SK-MEL-5 (cell line): ENCODE data around the gene ABCC1. TPM values are rescaled to one million over a fixed set of nuclear protein-coding genes. Genes with fewer than 3 reads are reported as not detected.

Experiments used
- DNase-seq: peaks from one replicate; pipeline ENCODE4 v3.0.0-alpha.2; 2016; ENCODE audit warnings: low read depth, low spot score
- in situ Hi-C: cut with HindIII; loops from 2 replicates; pipeline ENCODE4 v1.10.0; 2016; ENCODE audit warnings: low sequenced_read_pairs, high pct_unique_total_duplicates, low pct_unique_long_range_greater_than_20kb
- total RNA-seq: library from RNA; depleted of rRNA; stranded (reverse); fragments of >200 nt; shearing (Covaris generic); gene quantifications from 2 replicates; pipeline ENCODE4 v1.2.3, GENCODE V29; 2014

The ABCC1 gene
- total RNA-seq, 1 experiment from 2014 or later, result 7.2 TPM

DNA sequence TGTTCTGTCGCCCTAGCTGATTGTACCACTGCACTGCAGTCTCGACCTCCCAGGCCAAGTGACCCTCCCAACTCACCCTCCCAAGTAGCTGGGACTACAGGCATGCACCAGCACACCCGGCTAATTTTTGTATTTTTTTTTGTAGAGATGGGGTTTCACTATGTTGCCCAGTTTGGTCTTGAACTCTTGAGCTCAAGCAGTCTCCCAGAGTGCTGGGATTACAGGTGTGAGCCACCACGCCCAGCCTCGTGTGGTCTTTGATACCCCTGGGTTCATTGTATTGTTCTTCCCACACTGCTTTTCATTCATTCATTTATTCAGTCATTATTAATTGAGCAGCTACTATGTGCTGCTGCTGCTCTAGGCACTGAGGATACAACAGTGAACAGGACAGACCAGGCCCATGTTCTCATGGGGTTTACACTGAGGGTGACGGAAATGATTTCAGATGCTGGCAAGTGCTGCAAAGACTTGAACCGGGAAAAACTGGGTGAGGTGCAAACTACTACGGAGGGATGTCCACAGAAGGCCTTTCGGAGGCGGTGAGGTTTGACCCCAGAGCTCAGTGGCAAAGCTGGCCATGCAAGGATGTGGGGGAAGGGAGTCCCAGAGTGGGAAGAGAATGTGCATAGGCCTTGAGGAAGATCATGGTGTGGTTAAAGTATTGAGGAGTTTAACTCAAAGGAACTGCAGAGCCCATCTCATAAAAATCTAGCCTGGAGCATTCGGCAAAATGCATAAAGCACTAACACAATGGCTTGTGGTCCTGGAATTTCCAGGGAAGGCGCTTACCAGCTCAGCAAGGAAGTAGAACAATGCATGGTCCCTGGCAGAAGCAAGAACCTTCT is 10.9 kb downstream of the ABCC1 start:
- no peak for DNase-seq
- in situ Hi-C loops, result no loop called here

DNA sequence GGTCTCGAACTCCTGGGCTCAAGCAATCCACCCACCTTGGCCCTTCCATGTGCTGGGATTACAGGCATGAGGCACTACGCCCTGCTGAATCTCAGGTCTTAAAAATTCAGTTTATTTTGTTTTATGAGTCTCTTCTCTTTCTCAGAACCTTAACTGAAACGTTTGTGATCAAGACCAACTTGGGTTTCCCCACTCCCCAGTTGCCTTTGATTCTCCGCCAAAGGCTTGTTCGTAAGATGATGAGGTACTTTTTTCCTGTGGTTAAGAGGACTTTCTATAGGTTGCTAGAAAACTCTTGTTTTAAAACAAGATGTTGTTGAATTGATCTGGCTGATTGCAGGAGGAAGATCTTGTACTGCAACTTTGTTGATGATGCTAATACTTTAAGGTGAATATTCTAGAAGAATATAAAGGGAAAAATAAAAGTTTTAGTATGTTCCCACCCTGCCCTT is 11.7 kb downstream of the ABCC1 start:
- no peak for DNase-seq
- in situ Hi-C loops, result no loop called here

DNA sequence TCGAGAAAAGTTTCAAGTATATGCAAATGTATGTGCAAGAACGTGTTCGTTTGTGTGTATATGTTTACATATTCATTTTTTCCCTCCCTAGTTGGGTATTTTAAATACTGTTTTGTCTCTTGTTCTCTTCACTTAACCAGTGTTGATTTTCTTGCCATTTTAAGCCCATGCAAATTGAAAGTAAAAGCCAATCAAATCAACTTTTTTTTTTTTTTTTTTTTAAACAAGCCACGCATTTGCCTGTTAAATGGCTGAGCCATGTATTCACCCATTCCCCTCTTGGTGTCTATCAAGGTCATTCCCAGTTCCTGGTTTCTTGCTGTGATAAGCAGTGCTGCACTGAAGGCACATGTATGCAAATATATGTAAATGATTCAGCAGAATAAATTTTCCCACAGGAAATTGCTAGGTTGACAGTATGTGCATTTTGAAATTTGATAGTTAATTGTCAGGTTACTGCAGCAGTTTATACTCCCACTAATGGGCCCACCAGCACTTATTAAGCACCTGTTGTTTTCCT is 12.2 kb downstream of the ABCC1 start:
- in situ Hi-C loops, result no loop called here
- no peak for DNase-seq

DNA sequence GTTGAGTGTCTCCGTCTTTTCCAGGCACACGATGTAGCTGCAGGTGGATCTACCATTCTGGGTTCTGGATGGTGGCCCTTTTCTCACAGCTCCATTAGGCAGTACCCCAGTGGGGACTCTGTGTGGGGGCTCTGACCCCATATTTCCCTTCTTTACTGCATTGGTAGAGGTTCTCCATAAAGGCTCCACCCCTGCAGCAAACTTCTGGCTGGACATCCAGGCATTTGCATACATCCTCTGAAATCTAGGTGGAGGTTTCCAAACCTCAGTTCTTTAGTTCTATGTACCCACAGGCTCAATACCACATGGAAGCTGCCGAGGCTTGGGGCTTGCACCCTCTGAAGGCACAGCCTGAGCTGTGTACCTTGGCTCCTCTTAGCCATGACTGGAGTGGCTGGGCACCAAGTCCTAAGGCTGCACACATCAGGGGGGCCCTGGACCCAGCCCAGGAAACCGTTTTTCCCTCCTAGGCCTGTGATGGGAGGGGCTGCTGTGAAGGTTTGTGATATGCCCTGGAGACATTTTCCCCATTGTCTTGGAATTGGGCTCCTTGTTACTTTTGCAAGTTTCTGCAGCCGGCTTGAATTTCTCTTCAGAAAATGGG is 14.0 kb downstream of the ABCC1 start:
- DNase-seq, result no peak
- in situ Hi-C loops, result no loop called here

DNA sequence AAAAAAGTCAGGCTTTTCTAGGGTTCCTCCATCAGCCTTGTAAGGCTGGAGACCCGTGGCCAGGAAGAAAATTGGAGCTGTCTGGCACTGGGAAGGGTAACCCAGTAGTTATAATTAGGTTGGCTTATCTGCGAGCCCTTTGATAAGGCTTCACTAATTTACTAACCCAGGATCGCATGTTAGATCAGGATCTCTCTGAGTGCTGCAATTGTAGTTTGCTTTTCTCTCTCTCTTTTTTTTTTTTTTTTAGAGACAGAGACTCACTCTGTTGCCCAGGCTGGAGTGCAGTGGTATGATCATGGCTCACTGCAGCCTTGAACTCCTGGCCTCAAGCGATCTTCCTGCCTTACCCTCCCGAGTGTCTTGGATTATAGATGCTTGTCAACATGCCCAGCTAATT is 17.0 kb downstream of the ABCC1 start:
- no peak for DNase-seq
- in situ Hi-C loops, result no loop called here

DNA sequence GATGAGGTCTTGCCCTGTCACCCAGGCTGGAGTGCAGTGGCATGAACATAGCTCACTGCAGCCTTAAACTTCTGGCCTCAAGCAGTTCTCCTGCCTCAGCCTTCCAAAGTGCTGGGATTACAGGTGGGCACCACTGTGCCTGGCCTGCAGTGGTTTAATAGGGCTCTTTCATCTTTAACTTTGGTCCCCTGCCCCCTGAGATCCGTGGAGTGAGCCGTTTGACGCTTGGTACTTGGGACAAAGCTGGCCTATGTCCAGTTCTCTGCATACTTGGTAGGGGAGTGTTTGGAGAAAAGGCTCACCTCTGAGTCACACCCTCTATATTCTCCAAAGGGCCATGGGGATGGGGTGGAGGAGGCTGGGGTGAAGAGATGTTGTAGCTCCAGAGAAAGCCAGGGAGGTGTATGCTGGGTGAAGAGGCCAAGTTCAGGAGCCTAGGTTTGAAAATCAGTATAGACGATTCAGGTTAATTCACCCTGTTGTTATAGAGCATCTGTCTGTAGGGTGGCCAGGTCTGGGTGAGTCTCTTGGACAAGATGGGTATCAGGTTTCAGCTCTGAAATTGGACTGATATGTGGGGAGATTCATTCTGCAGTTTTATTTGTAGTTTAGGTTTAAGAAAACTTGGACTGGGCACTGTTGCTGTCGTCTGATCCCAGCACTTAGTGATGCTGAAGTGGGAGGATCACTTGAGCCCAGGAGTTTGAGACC is 17.6 kb downstream of the ABCC1 start:
- DNase-seq, result no peak
- in situ Hi-C loops, result no loop called here

DNA sequence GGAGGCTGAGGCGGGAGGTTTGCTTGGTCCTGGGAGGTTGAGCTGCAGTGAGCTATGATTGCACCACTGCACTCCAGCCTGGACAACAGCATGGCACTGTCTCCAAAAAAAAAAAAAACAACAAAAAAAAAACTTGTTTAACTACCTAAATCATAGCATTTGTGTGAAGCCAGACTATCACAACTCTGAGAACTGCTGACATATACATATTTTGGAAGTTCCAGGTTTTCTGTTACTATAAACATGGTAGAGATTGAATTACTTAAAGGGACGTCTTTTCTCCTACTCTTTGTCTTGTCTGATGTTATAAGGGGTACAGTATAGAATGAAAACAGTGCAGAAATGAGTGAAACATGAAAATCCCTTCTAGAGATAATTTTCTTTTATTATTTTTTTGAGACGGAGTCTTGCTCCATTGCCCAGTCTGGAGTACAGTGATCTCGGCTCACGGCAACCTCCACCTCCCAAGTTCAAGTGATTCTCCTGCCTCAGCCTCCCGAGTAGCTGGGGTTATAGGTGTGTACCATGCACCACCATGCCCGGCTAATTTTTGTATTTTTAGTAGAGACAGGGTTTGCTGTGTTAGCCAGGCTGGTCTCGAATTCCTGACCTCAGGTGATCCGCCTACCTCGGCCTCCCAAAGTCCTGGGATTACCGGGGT is 18.4 kb downstream of the ABCC1 start:
- DNase-seq, result no peak
- in situ Hi-C loops, result no loop called here

DNA sequence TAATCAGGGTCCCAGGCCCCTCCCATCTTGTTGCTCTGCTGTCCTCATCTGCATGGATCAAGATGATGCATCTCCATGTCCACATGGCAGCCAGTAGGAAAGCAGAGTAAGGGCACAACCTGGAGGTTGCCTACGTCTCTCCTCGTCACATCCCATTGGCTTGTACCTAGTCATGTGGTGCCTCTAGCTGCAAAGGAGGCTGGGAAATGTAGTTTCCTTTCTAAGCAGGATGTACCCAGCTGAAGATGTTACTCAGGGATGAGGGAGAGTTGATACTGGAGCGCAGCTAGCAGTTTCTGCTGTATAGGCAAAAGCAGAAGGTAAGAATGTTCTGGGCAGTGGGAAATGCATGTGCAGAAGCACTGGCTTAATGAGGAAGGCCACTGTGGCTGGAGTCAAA is 20.8 kb downstream of the ABCC1 start:
- peak; percentile 50 for DNase-seq
- in situ Hi-C loops, result no loop called here

DNA sequence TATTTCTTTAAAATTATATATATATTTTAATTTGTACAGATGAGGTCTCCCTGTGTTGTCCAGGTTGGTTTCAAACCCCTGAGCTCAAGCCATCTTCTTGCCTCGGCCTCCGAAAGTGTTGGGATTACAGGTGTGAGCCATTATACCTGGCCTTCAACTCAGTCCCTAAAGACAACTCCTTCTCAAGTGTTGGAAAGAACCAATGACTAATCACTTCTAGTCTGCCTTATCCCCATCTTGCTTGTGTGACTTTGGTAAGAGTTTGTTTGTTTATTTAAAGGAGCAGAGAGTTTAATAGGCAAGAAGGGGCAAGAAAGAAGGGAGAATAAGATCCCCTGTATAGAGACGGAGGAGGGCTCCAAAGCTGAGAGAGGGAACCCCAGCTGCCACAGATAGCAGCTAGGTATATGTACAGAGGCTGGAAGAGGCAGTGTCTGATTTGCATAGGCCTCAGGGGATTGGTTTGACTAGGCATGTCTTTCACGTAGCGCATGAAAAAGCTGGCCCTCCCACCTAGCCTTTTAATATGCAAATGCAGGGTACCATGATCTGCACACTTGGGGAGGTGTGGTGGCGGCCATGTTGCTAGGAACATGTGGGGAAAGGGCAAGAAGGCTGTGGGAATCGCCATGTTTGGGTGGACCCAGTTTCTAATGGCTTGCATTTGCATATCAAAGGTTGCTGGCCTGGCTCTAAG is 21.5 kb downstream of the ABCC1 start:
- in situ Hi-C loops, result no loop called here
- no peak for DNase-seq

DNA sequence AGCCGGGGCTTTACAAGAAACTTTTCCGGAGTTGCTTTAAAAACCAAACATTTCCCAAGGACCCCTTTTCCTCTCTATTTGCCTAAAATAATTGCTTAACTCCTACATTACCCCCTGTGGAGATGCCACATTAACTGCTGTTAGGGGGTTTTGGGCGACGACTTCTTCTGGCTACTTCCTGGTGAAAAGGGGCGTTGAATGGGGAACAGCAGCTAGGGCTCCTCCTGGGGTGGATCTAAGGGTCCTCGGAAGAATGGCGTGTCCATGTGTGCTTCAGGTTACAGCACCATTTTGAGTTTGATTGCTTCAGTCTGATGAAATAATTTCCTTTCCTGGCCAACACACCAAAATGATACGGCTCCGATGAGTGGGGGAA is 22.0 kb downstream of the ABCC1 start:
- DNase-seq, result no peak
- in situ Hi-C loops, result no loop called here

DNA sequence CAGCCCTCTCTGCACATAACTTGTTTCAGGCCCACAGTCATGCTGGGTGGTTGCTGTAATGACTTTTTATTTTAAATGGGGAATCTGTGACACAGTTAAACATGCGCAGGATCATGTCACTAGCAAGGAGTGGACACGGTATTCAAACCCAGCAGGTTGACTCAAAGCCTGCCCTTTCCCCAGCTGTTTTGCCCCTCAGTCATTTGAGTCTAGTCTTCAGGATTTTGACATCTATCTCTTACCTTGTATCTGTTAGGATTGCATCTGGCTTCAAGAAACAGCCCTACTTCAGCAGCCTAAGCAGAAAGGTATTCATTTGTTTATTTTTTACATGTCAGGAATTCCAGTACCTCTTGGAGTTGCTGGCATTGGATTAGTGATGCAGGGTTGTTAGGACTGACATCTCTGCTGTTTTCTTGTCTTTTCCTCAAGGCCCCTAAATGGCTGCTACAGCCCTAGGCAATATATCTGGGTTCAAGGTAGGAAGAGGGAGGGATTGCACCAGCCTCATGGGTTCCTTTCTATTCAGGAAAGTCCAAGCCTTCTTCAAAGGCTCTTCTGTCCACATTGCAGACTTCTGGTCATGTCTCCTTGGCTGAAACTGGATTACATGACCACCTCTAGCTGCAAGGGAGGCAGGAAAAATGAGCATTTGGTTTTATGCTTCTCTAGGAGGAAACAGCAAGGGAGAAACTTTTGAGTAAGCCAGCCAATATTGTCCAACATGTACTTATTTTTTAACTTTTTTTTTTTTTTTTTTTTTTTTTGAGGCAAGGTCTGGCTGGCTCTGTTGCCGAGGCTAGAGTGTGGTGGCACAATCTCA is 22.8 kb downstream of the ABCC1 start:
- in situ Hi-C loops, result no loop called here

DNA sequence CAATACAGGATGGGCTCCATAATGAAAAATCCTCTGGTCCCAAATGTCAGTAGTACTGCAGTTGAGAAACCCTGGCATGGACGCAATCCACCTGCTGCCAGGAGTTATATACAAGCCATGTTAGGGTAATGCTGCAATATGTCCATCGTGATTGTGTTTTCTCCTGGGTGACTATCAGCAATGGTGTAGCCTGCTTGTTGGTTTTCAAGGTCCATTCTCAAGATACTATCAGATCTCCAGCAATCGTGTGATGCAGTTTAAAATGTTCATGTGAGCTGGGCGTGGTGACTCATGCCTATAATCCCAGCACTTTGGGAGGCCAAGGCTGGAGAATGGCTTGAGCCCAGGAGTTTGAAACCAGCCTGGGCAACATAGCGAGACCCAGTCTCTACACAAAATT is 24.0 kb downstream of the ABCC1 start:
- in situ Hi-C loops, result no loop called here
- no peak for DNase-seq

More for the DNA sequence above, 22.8 kb downstream of the ABCC1 start:
- DNase-seq, result no peak

DNA sequence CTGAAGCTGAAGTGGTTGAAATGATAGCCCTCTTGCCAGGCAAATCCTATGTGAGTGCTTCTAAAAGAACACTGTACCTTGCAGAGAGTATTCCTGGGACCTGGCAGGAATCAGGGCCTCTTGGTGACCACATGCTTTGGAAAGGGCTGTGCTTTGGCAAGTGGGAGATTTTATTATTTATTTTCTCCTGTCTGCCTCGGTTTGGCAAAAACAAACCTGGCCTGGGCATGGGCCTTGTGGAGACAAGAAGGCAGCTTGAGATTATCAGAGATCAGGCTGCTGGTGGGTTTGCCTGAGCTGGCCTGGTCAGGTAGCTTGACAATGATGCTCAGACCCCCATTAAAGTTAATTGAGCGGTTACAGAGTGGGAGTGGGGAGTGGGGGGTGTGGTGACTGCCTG is 24.6 kb downstream of the ABCC1 start:
- in situ Hi-C loops, result no loop called here
- no peak for DNase-seq

DNA sequence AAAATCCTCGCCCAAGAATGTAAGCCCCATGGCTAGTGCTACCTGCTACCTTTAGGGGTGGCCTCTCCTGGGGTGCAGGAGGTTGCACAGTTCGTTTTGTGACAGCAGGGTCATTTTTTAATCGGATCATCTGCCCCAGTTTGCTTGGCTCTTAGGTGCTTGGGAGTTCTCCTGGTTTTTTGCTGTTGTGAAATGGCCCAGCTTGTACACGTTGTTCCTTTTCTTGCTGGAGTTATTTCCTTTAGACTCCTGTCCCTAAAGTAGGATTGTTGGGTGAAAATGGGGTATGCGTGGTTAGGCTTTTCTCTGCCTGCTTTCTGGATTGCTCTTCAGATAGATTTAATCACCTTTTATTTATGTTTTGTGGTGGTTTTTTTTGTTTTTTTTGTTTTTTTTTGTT is 25.8 kb downstream of the ABCC1 start:
- in situ Hi-C loops, result no loop called here
- no peak for DNase-seq

DNA sequence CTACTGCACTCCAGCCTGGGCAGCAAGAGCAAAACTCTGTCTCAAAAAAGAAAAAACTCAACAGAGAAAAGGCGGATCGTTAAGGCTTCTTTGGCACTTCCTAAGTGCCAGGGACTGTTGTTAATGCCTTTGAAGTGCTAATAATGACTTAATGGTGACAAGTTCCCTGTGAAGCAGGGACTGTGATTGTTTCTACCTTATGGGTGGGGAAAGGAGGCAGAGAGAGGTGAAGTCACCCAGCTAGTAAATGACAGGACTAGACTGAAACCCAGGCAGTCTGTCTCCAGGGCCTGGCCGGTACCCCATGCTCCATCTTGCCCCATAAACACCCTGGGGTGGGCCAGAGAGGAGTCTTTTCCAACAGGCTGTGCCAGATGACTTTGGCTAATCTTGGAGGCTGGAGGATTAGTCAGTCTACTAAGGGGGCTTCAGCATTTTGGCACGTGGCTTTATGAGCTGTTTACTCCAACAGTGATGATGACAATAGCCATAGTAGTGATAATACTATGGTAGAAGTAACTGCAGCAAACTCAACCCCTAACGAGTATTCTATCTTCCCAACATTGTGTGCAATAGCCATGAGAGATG is 26.9 kb downstream of the ABCC1 start:
- in situ Hi-C loops, result no loop called here
- DNase-seq, result no peak

DNA sequence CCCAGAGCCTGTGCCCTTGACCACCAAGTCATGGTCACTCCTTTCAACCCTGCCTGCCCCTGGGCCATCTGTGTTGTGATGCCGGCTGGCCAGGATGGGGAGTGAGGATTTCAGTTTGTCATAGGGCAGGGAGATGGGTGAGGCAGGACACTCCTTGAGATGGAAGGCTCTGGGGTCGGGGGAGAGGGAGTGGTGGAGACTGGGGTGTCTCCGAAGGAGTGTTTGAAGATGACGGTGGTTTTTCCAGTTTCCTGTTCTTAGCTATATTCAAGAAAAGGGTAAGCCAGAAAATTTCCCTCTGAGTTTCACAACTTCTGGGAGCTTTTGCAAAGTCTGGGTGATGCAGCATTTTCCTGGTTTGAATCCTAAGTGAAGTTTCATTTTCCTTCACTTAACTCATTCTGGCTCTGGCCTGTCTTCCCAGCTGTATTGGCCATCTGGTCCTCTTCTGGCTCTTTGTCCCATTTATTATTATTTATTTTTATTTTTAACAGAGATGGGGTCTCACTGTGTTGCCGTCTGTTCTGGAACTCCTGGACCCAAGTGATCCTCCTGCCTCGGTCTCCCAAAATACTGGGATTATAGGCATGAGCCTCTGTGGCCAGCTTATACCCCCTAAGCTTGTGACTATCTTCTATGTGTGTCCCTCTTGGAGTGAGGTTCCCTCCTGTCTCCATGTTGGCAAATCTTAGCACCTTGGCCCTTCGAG is 27.7 kb downstream of the ABCC1 start:
- in situ Hi-C loops, result no loop called here

More for the DNA sequence above, 27.7 kb downstream of the ABCC1 start:
- no peak for DNase-seq
